NT2/D1 (cell line): ENCODE data around the gene AGT.

Experiments used
- YY1 ChIP-seq: IDR thresholded peaks from 2 replicates; pipeline ENCODE4 v1.6.1; 2011; ENCODE audit not compliant: insufficient read length, insufficient read depth
- ZNF274 ChIP-seq: IDR thresholded peaks from 2 replicates; pipeline ENCODE4 v1.6.1; 2011; ENCODE audit warnings: mild to moderate bottlenecking, low read depth, low read length

DNA sequence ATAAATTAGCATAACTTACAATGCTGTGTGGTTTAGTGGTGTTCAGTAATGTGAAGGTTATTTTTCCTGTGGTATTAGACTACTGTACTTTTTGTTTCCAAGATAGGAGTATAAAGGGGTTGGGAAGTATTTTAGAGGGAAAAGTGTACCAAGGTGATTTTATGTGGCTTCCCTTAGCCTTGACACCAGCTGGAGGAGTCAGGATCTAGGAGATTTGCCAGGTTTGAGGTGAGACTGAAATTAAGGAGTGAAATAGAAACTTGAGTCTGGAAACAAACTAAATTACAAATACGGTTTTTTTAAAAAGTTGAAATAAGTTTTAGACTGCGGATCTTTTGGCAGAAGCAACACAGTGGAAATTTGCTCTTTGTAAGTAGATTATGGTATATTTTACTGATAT lies 39.3 kb downstream of the AGT start:
- TF ChIP-seq ZNF274 (no peak), YY1 (no peak)
